Duodenal mucosa (tissue), 2 donors: ENCODE data around the gene COX7B.
"Not testable (repeated sequence)": the region's sequence is repeated elsewhere in the genome, so short reads cannot be mapped to it uniquely, and the experiment has no call there.

Experiments used
- H3K27ac ChIP-seq: one replicate; pipeline ENCODE4 v1.7.0; 2013; ENCODE audit warnings: low read depth, low read length
- H3K27me3 ChIP-seq, 2 donors: one replicate each; pipeline ENCODE4 v1.7.0; 2013; ENCODE audit warnings: low read length in 2 of 2, control low read depth in 1 of 2; ENCODE audit not compliant: insufficient read depth in 2 of 2, control insufficient read depth in 1 of 2
- H3K36me3 ChIP-seq, 2 donors: one replicate each; pipeline ENCODE4 v1.7.0; 2013; ENCODE audit warnings: low read length in 2 of 2, control low read depth in 1 of 2; ENCODE audit not compliant: insufficient read depth in 2 of 2, control insufficient read depth in 1 of 2
- H3K4me1 ChIP-seq, 2 donors: one replicate each; pipeline ENCODE4 v1.7.0; 2013; ENCODE audit warnings: low read length in 2 of 2, control low read depth in 1 of 2; ENCODE audit not compliant: insufficient read depth in 2 of 2, control insufficient read depth in 1 of 2
- H3K4me3 ChIP-seq, 2 donors: one replicate each; pipeline ENCODE4 v1.7.0; 2013; ENCODE audit warnings: low read length in 2 of 2, low read depth in 1 of 2
- H3K9ac ChIP-seq, 2 donors: one replicate each; pipeline ENCODE4 v1.7.0; 2013; ENCODE audit warnings: low read length in 2 of 2, low read depth in 1 of 2
- H3K9me3 ChIP-seq, 2 donors: one replicate each; pipeline ENCODE4 v1.7.0; 2013; ENCODE audit warnings: low read length in 2 of 2, control low read depth in 1 of 2; ENCODE audit not compliant: control insufficient read depth in 1 of 2

COX7B gene

DNA sequence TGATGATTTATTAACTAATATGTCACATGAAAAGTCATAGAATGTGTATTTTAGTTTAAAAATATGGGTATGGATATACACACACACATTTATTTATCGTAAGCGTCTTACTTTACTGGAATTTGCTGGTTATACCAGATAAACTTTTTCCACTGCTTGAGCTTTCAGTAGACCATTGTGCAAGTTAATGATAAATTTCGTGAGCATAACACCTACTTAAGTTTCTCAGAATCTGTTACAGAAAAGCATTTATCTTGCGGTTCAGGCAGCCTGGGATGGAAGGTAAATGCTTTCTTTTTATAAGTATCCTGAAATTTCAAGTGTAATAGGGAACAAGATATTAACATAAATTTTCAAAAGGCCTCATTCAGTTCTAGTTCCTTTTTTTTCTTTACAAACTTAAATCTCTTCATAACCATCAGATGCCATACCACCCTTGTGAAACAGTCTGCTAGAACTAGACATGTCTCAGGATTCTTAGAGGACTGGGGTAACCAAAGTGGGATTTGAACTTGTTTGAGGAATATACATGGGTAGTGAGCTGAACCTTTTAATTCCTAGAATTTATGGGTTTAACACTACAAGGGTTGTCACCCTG lies 38.9 kb downstream of the COX7B start:
- H3K4me1 ChIP-seq: peaks cover 2 to 4% of the 10 kb centered on the region in 2 donors
- no peaks in the 10 kb centered on the region for H3K27me3 ChIP-seq
- no peaks in the 10 kb centered on the region for H3K9me3 ChIP-seq
- no peak overlapping the region for H3K4me3 ChIP-seq
- H3K9ac ChIP-seq: no peak overlapping the region
- H3K36me3 ChIP-seq: no peaks in the 10 kb centered on the region
- H3K27ac ChIP-seq: no peak overlapping the region

DNA sequence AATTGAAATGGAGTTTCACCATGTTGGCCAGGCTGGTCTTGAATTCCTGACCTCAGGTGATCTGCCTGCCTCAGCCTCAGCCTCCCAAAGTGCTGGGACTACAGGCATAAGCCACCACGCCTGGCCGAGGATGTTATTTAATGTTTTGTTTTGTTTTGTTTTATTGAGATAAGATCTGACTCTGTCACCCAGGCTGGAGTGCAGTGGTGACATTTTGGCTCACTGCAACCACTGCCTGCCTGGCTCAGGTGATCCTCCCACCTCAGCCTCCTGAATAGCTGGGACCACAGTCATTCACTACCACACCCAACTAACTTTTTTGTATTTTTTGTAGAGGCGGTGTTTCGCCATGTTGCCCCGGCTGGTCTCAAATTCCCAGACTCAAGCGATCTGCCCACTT lies 45.8 kb downstream of the COX7B start:
- not testable (repeated sequence) for H3K27me3 ChIP-seq, H3K36me3 ChIP-seq

GRCh38 chrX:77945910-77946545 lies 46.8 kb downstream of the COX7B start:
- Histone ChIP-seq H3K9ac (no peak overlapping the region), H3K4me1 (peaks cover 0 to 2% of the 10 kb centered on the region in 2 donors), H3K9me3 (no peaks in the 10 kb centered on the region), H3K36me3 (no peaks in the 10 kb centered on the region), H3K27ac (no peak overlapping the region), H3K27me3 (no peaks in the 10 kb centered on the region), H3K4me3 (no peak overlapping the region)

More for the DNA sequence above, 45.8 kb downstream of the COX7B start:
- H3K27ac ChIP-seq, H3K9me3 ChIP-seq, H3K4me3 ChIP-seq, H3K9ac ChIP-seq, H3K4me1 ChIP-seq: not testable (repeated sequence)

DNA sequence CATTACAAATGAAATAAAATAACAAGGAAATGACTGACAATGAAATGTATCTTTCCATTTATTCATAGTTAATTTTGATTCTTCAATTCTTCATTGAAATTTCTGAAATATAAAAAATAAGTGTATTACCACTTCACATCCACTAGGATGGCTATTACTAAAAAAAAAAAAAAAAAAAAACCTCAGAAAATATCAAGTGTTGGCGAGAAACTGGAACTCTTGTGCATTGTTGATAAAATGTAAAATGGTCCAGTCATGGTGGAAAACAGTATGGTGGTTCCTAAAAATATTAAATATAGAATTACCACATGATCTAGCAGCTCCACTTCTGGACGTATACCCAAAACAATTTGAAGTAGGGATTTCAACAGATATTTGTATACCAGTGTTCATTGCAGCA lies 47.3 kb downstream of the COX7B start:
- H3K36me3 ChIP-seq: no peaks in the 10 kb centered on the region
- no peak overlapping the region for H3K4me3 ChIP-seq
- no peaks in the 10 kb centered on the region for H3K9me3 ChIP-seq
- no peak overlapping the region for H3K27ac ChIP-seq
- no peaks in the 10 kb centered on the region for H3K4me1 ChIP-seq
- no peaks in the 10 kb centered on the region for H3K27me3 ChIP-seq
- no peak overlapping the region for H3K9ac ChIP-seq

GRCh38 chrX:77949840-77950239 lies 50.6 kb downstream of the COX7B start:
- Histone ChIP-seq H3K36me3 (no peaks in the 10 kb centered on the region), H3K4me1 (peaks cover 0 to 3% of the 10 kb centered on the region in 2 donors), H3K27me3 (no peaks in the 10 kb centered on the region), H3K4me3 (no peak overlapping the region), H3K9me3 (no peaks in the 10 kb centered on the region), H3K27ac (no peak overlapping the region), H3K9ac (no peak overlapping the region)

DNA sequence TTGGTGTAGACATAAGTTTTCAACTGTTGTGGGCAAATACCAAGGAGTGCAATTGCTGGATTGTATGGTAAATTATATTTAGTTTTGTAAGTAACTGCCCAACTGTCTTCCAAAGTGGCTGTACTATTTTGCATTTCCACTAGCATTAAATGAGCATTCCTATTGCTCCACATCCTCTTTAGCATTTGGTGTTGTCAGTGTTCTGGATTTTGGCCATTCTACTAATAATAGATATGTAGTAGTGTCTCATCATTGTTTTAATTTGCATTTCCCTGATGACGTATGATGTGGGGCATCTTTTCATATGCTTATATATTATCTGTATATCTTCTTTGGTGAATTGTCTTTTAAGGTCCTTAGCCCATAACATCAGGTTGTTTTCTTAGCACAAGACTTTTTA lies 52.9 kb downstream of the COX7B start:
- Histone ChIP-seq H3K4me1 (peaks cover 0 to 3% of the 10 kb centered on the region in 2 donors), H3K9ac (no peak overlapping the region), H3K36me3 (no peaks in the 10 kb centered on the region), H3K4me3 (no peak overlapping the region), H3K27ac (no peak overlapping the region), H3K27me3 (no peaks in the 10 kb centered on the region), H3K9me3 (no peaks in the 10 kb centered on the region)

GRCh38 chrX:77953302-77953701 lies 54.0 kb downstream of the COX7B start:
- no peak overlapping the region for H3K9ac ChIP-seq
- no peak overlapping the region for H3K4me3 ChIP-seq
- H3K27ac ChIP-seq: no peak overlapping the region
- H3K27me3 ChIP-seq: no peaks in the 10 kb centered on the region
- H3K4me1 ChIP-seq: peaks cover 0 to 3% of the 10 kb centered on the region in 2 donors
- no peaks in the 10 kb centered on the region for H3K36me3 ChIP-seq
- H3K9me3 ChIP-seq: no peaks in the 10 kb centered on the region

DNA sequence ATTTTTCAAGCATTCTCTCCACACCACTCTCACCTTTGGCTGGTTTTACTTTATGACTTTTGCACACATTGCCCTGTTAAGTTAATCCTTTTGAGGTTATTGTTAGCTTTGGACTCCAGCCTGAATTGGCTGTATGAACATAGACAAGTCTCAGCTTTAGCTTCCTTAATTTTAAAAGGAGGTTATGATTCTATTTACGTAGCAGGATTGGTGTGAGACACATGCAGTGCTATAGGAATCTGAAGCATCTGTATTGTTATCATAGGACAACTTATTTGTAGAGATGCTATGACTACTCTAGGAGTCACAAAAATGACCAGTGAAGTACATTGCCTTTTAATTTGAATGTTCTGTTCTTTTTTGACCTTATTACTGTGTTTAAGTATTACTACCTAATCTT lies 54.4 kb downstream of the COX7B start:
- no peaks in the 10 kb centered on the region for H3K9me3 ChIP-seq
- H3K9ac ChIP-seq: no peak overlapping the region
- H3K36me3 ChIP-seq: no peaks in the 10 kb centered on the region
- no peak overlapping the region for H3K4me3 ChIP-seq
- H3K27me3 ChIP-seq: no peaks in the 10 kb centered on the region
- H3K4me1 ChIP-seq: peaks cover 0 to 3% of the 10 kb centered on the region in 2 donors
- H3K27ac ChIP-seq: no peak overlapping the region
